SK-MEL-5 (cell line): ENCODE results near the gene NSMF. TPM values are rescaled to one million over a fixed set of nuclear protein-coding genes. Genes with fewer than 3 reads are reported as not detected.

Experiments used
- DNase-seq: peaks from one replicate; pipeline ENCODE4 v3.0.0-alpha.2; 2016; ENCODE audit warnings: low read depth, low spot score
- in situ Hi-C: cut with HindIII; loops from 2 replicates; pipeline ENCODE4 v1.10.0; 2016; ENCODE audit warnings: low sequenced_read_pairs, high pct_unique_total_duplicates, low pct_unique_long_range_greater_than_20kb
- total RNA-seq: library from RNA; depleted of rRNA; stranded (reverse); fragments of >200 nt; shearing (Covaris generic); gene quantifications from 2 replicates; pipeline ENCODE4 v1.2.3, GENCODE V29; 2014

Gene NSMF
- total RNA-seq, 1 experiment from 2014 or later, result 22.4 TPM

DNA sequence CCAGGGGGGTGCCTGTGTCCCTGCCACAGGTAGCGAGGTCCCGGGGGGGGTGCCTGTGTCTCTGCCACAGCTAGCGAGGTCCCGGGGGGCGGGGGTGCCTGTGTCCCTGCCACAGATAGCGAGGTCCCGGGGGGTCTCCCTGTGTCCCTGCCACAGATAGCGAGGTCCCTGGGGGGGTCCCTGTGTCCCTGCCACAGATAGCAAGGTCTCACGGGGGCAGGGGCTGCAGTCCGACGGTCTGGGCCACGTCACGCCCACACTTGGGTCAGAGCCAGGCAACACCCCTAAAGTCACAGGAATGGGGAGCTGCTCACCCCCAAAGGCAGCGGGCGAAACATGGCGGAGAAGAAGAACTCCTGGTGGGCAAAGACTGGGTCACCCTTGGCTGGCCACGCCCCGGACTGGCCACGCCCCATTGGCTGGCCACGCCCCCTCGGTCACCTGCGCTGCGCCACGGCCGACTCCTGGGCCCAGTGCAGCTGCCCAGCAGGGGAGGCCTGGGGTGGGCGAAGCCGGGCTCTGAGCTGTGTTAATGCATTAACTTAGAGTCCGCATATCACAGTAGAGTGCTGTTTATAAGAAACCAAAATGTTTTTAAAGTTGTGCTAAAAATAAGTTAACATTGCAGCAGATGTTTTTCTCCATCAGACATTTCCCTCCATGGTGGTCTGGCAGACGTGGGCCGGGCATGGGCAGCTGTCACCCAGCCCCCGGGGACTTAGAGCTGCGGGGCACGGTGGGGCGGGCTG is 29.0 kb downstream of the NSMF start:
- DNase-seq, result peak; percentile 44
- in situ Hi-C loops, result no loop called here

DNA sequence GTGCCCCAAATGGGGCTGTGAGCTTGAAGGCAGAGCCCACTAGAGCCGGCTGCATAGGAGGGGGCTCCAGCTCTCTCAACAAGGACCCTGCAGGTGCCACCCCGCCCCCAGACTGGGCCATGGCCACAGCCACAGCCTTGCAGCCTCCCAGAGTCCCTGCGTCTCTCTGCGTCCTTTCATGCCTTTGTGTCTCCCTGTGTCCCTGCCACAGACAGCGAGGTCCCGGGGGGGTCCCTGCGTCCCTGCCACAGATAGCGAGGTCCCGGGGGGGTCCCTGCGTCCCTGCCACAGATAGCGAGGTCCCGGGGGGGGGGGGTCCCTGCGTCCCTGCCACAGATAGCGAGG is 29.6 kb downstream of the NSMF start:
- DNase-seq, result no peak
- in situ Hi-C loops, result no loop called here

- in situ Hi-C loops, result no loop called here
- DNase-seq, result no peak
These were observed 30.1 kb downstream of the NSMF start for GRCh38 chr9:137428841-137429545.

- DNase-seq, result no peak
- in situ Hi-C loops, result no loop called here
These were observed 30.9 kb downstream of the NSMF start for GRCh38 chr9:137428311-137428630.

DNA sequence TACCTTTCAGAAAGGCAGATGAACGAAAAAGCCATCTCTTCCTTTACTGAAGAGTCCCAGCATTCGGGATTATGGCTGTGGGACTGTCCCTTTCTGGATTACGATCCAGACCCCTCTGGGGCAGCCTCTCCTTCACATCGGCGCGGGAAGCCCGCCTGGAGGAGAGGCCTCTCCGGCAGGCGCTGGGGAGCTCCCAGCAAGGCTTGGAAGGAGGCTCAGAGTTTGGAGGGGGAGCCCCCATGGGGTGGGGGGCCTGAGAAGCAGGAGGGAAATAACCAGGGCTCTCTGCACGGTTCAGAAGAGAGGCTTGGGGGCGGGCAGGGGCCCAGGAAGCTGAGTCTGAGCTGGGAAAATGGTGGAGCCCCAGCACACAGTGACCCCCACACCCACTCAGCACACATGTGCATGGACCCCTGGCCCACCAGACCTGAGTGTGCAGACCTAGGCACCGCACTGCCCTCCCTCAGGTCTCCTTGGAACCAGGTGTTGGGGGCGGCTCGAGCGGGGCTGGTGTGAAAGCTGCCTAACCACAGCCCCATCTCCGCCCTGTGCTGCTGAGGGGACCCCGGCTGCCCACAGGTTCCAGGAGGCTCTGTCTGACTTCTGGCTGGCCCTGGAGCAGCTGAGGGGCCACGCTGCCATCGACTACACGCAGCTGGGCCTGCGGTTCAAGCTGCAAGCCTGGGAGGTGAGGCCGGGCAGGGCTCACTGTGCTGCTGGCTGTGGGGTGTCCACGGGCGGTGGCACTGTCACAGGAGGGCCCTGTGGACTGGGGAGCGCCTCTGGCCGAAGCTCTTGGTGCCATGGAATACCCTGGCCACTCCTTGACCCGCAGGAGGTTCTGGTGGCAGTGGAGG is 31.5 kb downstream of the NSMF start:
- DNase-seq, result no peak
- in situ Hi-C loops, result no loop called here

GRCh38 chr9:137426018-137426681 is 33.0 kb downstream of the NSMF start:
- DNase-seq, result no peak
- in situ Hi-C loops, result no loop called here

- in situ Hi-C loops, result no loop called here
- DNase-seq, result no peak
These were observed 35.4 kb downstream of the NSMF start for GRCh38 chr9:137423514-137424291.

DNA sequence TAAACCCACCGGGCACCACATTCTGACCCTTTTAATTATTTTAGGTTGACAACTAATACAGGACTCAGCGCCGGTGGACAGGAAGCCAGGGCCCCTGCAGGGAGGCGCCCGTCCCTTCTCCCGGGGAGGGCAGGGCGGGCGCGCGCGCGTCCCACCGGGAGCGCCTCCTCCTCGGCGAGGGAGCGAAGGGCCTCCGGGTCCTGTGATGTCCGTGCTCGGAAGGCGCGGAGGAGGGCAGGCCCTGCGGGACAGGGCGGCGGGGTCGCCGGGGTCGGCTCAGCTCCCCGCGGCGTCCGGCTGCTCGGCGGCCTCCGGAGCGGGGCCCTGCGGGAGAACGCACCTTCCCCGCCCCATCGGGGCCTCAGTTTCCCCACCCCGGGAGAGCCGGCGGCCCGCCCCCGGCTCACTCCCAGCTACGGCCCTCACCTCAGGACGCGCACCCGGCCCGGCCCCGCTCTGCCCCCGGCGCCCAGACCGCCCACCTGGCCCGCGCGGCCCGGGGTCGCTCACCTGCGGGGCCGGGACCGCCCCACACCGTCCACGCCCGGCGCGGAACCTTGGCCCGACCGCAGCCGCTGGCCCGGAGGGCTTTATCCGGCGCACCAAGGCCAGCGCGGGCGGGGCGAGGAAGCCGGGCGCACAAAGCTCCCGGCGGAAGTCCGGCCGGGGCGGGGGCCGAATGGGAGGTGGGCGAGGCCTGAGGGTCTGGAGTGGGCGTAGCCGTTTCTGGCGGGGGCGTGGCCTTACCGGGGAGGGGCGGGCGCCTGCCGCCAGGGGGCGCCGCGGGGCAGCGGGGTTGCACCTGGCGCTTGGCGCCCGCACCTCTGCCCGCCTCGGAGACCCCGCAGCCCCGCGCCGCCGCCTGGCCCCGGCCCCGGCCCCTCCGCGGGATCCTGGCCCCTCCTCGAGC is 36.3 kb downstream of the NSMF start, which contains the start of the genes EXD3 and NOXA1:
EXD3 (minus strand) TSS at position 559 of the 910 bp plus-strand sequence. CDS start 27,805 bp downstream, outside the sequence.
NOXA1 (plus strand) TSS at position 790 of the 910 bp plus-strand sequence. CDS start 137 bp downstream, outside the sequence.
- DNase-seq, result peak; percentile 92
- in situ Hi-C loops, result no loop called here

DNA sequence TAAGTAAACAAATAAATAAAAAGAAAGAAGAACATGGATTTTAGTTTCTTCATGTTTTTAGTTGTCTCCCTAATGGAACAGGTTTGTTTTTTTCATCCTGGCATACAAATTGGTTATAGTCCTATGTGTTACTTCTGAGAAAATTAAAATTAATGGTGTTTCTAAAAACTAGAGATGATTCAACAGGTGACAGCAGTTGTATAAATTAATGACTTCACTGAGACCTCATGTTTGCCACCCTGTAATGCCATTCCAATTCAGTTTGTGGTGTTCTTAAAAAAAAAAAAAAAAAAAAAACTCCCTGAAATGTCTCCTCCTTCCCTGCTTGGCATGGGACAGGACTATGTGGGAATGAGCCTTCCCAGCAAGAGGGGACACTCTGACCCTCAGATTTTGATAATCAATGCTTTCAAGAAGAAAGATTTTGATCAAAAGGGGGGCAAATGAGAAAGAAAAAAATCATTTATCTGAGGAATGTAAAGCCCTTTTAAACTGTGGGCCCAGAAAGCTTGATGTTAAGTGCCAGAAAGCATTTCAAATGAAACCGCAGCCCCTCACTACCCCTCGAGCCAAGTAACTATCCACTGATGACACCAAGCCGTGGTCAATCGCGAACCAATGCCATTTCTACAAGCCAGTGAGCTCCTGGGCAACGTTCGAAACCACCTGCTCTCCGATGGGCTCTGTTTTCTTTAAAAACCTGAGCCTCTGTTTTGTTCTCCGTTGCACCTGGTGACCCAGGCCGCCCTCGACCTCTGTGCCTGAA is 37.1 kb downstream of the NSMF start:
- no peak for DNase-seq
- in situ Hi-C loops, result no loop called here

- in situ Hi-C loops, result no loop called here
These were observed 41.7 kb downstream of the NSMF start for GRCh38 chr9:137417161-137418021.

DNA sequence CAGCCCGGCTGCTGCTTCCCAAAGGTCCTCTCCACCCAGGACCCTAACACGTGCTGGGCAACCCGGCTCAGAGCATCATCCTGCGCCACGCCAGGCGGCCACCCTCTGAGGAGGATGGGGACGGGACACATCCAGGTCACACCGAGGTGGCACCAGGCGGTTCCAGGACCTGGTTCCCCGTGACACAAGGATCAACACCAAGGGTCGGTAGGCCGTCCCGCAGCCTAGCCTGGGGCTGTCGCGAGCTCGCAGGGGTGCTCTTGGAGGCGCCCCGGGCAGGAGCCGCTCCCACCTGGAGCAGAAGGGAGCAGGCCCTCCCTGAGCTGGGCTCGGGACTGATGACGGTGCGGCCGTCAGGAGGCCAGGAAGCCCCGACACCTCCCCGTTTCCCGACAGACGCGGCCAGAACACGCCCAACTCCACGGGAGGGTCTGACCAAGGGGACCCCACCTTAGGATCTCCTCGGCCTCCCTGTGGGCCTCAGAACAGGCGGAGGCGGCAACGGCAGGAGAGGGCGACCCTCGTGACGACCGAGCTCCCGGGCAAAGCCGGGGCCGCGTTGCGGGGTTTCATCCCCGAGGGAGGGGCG is 42.5 kb downstream of the NSMF start:
- no peak for DNase-seq
- in situ Hi-C loops, result no loop called here

More at GRCh38 chr9:137417161-137418021, 41.7 kb downstream of the NSMF start:
- no peak for DNase-seq

DNA sequence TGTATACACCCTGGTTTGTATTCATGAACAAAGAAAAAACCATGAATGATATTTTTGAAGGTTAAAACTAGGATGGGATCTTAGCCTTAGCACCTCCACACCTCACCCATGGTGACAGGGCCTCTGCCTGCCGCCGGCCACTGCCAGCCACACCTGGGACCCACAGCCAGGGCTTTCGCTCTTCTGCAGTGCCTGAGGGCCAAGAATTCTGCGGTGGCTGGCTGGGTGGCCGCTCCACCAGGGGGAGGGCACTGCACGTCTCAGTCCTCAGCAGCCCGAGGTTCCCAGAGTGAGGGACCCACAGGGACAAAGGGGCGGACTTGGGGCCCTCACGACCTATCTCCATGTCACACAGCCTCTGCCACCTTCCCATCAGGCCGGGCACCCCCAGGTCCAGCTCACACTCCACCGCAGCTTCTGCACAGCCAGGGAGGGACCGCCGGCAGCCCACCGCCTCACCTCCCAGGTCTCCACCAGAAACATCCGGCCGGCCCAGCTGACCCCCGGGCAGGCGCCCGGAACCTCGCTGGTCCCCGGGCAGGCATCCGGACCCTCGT is 43.0 kb downstream of the NSMF start:
- in situ Hi-C loops, result no loop called here
- no peak for DNase-seq

DNA sequence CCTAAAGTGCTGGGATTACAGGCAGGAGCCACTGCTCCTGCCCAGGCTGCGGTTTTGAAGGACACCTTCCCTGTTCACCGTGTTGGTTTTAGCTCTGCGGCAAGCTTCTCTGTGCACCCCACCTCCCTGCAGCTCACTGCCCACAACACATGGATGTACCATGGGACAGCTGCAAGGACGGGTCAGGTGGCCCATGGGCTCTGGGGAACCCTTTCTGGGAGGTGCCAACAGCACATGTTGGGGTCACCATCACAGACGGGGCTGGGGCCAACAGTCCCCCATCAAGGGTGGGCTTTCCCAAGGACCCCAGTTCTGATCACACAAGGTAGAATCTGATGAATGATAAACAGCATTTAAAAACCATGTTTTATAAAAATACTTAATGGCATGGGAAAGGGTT is 43.7 kb downstream of the NSMF start:
- in situ Hi-C loops, result no loop called here

DNA sequence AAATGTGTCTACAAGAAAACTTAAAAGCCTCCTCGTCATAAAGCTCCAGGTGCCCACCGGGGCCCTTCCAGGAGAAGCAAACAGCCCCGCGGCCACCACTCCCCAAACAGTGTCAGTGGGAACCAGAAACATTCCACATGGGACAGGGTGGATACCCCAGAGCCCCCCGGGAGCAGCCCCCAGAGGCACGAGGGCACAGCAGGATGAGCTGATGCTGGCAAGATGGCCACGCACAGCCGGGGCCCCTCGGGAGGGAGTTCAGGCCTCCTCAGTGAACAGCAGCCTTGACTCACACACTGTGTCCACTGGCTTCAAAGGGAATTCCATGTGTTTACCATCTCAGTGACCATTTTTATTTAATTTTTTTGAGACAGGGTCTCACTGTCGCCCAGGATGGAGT is 46.7 kb downstream of the NSMF start:
- in situ Hi-C loops, result no loop called here
- no peak for DNase-seq

More for the DNA sequence above, 43.7 kb downstream of the NSMF start:
- DNase-seq, result no peak
